ENCODE results near the gene UBL4B. TPM values are rescaled to one million over a fixed set of nuclear protein-coding genes. Genes with fewer than 3 reads are reported as not detected.

The UBL4B gene
- total and polyA plus RNA-seq, 7 donors: 0.06 to 0.20 (median 0.19) TPM; not detected in 4

- Histone ChIP-seq H3K36me3 (ENCODE audit: insufficient read depth in 1 of 2, low read depth in 1 of 2) (no peaks in the 10 kb centered on the region), H3K27me3 (ENCODE audit: insufficient read depth in 3 of 3, low read length in 2 of 3) (no peaks in the 10 kb centered on the region), H3K9me3 (no peaks in the 10 kb centered on the region), H3K4me3 (no peak overlapping the region), H3K27ac (no peak overlapping the region), H3K4me1 (no peaks in the 10 kb centered on the region)
- no peak for ATAC-seq
- TF ChIP-seq CTCF (IDR thresholded peaks at IDR 0.05): no peak
- DNase-seq: no peak
- intact Hi-C loops (cut with DNase I): no loop called here
- WGBS, 3 donors: 53 to 63% (median 54%) methylated on average over 5 of the region's 5 CpGs
These were observed 2.5 kb downstream of the UBL4B start for GRCh38 chr1:110114784-110115183.

GRCh38 chr1:110118636-110119396 lies 6.6 kb downstream of the UBL4B start:
- Histone ChIP-seq H3K27me3 (ENCODE audit: insufficient read depth in 3 of 3, low read length in 2 of 3) (peaks cover 0 to 12% (median 0%) of the 10 kb centered on the region in 3 donors), H3K36me3 (ENCODE audit: insufficient read depth in 1 of 2, low read depth in 1 of 2) (no peaks in the 10 kb centered on the region), H3K4me3 (no peak overlapping the region), H3K27ac (no peak overlapping the region), H3K9me3 (no peaks in the 10 kb centered on the region), H3K4me1 (no peaks in the 10 kb centered on the region)
- intact Hi-C loops (cut with DNase I): no loop called here
- no peak for DNase-seq
- ATAC-seq: no peak
- TF ChIP-seq CTCF (IDR thresholded peaks at IDR 0.05): no peak
- 68 to 72% (median 70%) methylated on average over 7 of the region's 7 CpGs for WGBS, 3 donors

GRCh38 chr1:110119843-110120242 lies 7.6 kb downstream of the UBL4B start:
- Histone ChIP-seq H3K9me3 (no peaks in the 10 kb centered on the region), H3K4me1 (no peaks in the 10 kb centered on the region)
- 24 to 48% (median 31%) methylated on average over 3 of the region's 3 CpGs for WGBS, 3 donors

GRCh38 chr1:110120960-110121561 lies 8.8 kb downstream of the UBL4B start:
- 19 to 25% (median 21%) methylated on average over 12 of the region's 12 CpGs for WGBS, 3 donors
- DNase-seq (no peak), ATAC-seq (no peak)
- H3K9me3 ChIP-seq: peaks cover 3% of the 10 kb centered on the region
- peaks cover 0 to 12% (median 0%) of the 10 kb centered on the region in 3 donors for H3K27me3 ChIP-seq (ENCODE audit: insufficient read depth in 3 of 3, low read length in 2 of 3)
- no peak for TF ChIP-seq CTCF (IDR thresholded peaks at IDR 0.05)
- H3K36me3 ChIP-seq (ENCODE audit: insufficient read depth in 1 of 2, low read depth in 1 of 2): no peaks in the 10 kb centered on the region
- H3K4me1 ChIP-seq: no peaks in the 10 kb centered on the region
- H3K27ac ChIP-seq: no peak overlapping the region
- intact Hi-C loops (cut with DNase I): no loop called here
- no peak overlapping the region for H3K4me3 ChIP-seq

More at GRCh38 chr1:110119843-110120242, 7.6 kb downstream of the UBL4B start:
- intact Hi-C loops (cut with DNase I): no loop called here
- ATAC-seq (peak in 2 of 4 donors; percentile 40 to 58), DNase-seq (no peak)
- no peak overlapping the region for H3K4me3 ChIP-seq
- no peak overlapping the region for H3K27ac ChIP-seq
- TF ChIP-seq CTCF (IDR thresholded peaks at IDR 0.05): no peak
- H3K36me3 ChIP-seq (ENCODE audit: insufficient read depth in 1 of 2, low read depth in 1 of 2): no peaks in the 10 kb centered on the region
- H3K27me3 ChIP-seq (ENCODE audit: insufficient read depth in 3 of 3, low read length in 2 of 3): peaks cover 0 to 12% (median 0%) of the 10 kb centered on the region in 3 donors
